Fibroblast of the conjunctiva (primary cell): ENCODE measurements around the gene TRIM52.
"Not testable (repeated sequence)": the region's sequence is repeated elsewhere in the genome, so short reads cannot be mapped to it uniquely, and the experiment has no call there.

ENCODE experiments used
- DNase-seq: peaks from one replicate; pipeline ENCODE4 v3.0.0-alpha.2; 2010; ENCODE audit warnings: low read depth

The TRIM52 gene

DNA sequence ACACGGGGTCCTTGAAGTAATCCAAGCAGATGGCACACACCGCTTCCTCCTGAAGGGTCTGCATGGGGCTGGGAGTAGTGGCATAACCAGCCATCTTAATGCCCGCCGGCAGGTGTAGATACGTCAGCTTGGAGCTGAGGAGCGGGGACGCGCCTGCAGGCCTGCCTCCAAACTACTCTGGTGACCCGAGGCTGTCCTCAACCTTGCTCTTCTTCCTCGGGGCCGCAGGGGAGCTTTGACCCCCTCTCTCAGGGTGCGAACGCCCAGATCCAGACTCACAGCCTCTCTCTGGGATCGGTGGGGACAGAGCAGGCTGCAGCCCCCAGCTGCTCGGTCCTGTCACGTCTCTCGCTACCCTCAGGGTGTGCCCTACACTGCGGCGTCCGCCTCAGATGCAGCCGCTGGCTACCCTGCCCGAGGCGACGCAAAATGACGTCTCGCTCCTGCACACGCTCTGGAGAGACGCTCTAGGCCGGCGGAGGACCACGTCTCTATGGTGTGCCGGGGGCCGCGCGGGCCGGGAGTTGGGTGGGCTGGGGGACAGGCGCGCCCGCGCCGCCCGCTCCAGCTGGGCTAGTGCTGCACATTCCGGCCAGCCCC is at the start of gene TRIM52:
Gene TRIM52 (minus strand): TSS at position 424 of the 600 bp plus-strand sequence. CDS start 330 bp downstream, at position 94.
- DNase-seq: peak; percentile 83

DNA sequence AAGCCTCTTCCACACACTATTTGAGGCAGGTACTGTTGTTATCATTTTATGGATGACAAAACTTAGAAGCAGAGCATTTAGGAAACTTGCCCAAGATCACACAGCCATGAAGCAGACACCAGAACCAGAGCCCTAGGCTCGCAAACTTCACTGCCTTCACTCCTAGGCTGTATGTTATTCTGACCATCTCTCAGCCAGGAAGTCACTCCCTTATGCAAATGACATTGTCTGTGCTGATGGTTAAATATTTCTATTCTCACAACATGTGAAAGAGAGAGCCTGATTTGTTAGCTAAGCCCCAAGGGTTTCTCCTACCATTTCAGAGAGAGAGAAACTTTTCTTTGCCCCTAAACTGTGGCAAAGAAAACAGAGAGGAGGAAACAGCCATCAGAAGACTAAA is 26.4 kb upstream of the TRIM52 start:
- DNase-seq: not testable (repeated sequence)

DNA sequence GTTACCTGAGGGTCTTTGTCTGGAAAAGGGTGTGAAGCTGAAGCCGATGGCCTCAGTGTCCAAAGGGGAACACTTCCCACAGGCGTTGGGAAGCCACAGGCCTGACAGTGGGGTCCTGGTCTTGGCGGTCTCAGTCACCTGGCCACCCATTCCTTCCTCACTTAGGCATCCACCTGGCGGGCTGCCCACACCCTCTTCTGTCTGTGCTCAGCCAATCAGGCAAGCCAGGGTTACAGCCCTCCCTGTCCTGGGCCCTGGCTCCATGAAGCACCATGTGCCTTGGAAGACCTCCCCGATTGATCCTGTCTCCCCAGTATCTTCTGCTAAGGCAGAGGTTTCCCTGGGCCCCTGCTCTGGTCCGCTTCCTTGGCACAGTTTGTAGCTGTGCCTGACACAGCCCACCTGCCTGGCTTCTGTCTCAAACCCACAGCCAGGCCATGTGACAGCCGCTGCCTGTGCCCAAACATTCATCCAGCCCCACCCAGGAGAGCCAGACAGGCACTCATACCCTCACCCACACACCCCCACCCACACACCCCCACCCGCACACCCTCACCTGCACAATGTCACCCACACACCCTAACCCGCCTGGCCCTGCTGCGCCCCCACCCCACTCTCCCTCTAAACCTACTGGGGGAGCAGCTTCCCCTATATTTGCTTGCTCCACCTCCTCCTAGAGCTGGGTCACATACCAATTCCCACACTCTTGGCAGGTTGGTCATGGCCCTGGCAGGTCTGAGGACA is 25.2 kb upstream of the TRIM52 start:
- DNase-seq: not testable (repeated sequence)

- DNase-seq: not testable (repeated sequence)
These were observed 23.2 kb upstream of the TRIM52 start for GRCh38 chr5:181283841-181284755.

DNA sequence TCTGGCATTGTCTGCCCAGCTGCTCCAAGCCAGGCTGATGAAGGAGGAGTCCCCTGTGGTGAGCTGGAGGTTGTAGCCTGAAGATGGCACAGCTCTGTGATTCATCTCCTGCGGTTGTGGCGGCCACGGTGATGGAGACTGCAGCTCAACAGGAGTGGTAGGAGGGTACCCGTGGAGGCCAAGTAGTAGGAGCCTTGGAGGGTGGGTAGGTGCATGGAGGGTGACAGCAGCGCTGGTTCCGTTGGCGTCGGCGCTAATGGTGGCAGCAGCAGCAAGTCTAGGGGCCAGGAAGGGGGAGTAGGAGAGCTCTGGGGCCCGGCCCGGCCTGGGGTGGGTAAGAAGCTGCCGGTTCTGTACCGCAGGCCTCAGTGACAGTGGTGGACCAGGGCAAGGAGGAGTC is 22.4 kb upstream of the TRIM52 start:
- no peak for DNase-seq

GRCh38 chr5:181282874-181283273 is 21.9 kb upstream of the TRIM52 start:
- DNase-seq: no peak

GRCh38 chr5:181282415-181282814 is 21.5 kb upstream of the TRIM52 start:
- not testable (repeated sequence) for DNase-seq

GRCh38 chr5:181281984-181282316 is 21.0 kb upstream of the TRIM52 start:
- no peak for DNase-seq

DNA sequence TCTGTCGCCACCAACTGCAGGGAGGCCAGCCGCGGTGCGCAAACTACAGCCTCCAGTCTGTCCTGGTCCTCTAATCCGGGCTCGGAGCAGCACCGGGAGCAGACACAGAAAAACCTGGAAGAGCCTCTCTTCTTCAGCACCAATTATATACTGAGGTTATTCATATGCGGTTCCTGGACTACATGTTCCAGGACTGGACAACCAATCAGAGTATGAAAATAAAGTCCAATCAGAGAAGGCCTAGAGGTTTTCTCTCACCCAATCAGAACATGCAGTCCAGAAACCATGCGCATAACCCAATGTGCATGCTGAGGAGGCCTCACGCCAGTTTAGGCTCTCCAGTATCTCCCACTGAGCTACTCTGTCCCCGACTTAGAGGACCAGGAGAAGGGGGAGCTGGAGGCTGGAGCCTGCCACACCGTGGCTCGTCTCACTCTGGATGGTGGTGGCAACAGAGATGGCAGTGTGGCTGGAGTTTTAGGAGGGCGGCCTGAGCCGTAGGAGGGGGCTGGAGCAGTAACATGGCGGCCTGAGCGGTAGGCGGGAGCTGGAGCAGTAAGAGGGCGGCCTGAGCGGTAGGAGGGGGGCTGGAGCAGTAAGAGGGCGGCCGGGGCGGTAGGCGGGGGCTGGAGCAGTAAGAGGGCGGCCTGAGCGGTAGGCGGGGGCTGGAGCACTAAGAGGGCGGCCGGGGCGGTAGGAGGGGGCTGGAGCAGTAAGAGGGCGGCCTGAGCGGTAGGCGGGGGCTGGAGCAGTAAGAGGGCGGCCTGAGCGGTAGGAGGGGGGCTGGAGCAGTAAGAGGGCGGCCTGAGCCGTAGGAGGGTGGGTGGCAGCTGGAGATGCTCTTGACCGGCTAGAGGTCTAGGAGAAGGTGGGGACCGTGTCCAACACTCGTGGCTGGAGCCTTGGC is 20.4 kb upstream of the TRIM52 start:
- no peak for DNase-seq

DNA sequence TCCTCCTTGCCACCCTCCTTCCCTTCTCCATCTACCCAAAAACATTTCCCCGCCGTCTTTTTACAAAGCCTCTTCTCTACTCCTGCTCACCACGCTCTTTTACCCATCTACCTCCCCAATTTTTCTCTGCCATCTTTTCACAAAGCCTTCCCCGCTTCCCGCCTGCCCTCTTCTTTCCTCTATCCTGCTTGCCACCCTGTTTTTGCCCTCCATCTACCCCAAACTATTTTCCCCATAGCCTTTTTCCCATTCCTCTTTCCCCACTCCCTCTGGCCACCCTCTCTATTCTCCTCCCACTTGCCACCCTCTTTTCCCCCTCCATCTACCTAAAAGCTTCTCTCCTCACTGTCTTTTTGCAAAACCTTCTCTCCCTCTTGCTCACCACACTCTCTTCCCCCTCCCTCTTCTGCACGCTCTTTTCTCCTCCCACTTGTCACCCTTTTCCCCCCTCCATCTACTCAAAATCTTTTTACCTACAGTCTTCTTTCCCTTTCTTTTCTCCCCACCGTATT is 19.4 kb upstream of the TRIM52 start:
- DNase-seq: no peak

DNA sequence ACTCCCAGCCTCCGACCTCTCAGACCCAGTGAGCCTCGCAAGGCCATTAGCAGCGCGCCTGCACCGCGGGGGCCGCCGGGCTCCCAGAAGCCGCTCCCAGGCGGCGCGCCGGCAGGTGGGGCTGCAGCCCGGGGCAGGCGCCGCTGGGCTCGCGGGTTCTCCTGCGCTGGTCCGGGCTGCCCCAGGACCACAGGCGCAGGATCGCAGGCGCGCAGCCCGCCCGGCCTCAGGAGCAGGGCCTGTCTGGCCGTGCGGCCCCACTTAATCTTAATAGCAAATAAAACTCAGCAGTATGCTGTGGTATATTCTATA is 12.4 kb upstream of the TRIM52 start:
- not testable (repeated sequence) for DNase-seq

GRCh38 chr5:181271081-181271480 is 10.1 kb upstream of the TRIM52 start:
- no peak for DNase-seq

GRCh38 chr5:181267907-181268306 is 7.0 kb upstream of the TRIM52 start:
- DNase-seq: not testable (repeated sequence)

- not testable (repeated sequence) for DNase-seq
These were observed 6.5 kb upstream of the TRIM52 start for GRCh38 chr5:181267291-181267904.

GRCh38 chr5:181265092-181265671 is 4.2 kb upstream of the TRIM52 start:
- no peak for DNase-seq

DNA sequence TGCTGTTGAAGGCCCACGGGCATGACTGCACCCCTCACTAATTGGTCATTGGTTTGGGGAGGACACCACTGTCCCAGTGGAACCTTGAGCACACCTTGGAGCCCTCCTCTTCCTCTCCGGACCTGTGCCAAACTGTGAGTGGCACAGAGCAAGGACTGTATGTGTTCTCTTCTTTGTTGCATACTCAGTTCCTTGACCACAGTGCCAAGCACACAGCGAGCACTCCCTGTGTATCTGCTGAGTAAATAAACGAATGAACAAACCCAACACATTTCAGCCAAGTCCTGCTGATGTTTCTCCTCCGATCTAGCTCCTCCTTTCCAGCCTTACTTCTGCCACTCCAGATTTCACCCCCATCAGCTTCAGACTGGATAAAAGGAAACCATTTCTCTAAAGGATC is 2.7 kb upstream of the TRIM52 start:
- DNase-seq: no peak

DNA sequence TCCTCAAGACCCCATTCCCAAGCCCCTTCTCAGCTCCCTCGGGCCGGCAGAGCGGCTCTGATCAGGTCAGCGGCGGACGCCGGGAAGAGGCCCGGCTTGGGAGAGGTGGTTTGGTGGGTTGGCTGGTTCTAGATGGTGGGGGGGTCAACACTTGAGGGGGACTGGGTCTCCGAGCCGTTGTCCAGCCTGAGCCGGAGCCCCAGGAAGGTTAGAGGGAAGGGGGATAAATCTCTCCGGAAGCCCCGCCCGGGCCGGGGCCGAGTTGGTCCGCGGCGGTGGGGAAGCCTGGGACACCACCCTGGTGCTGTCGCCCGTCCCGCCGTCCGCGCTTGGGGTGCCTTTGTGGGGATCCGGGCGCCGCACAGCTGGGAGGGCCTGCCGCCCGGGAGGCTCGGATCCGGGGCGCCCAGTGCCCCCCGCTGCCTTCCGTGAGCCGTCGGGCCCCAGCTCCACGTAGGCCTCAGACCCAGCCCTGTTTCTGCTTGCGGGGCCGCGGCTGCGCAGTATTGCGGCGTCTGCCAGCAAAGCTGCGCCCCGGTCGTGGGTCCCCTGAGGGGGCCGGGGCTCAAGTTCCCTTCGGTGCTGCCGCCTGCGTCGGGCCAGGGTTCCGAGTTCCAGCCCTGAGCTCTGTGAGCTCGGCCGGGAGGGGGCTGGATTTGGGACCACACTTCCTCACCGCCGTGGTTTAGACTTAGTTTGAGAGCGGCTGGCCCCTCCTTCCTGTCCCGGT is 542 bp upstream of the TRIM52 start:
- DNase-seq: peak; percentile 29

- no peak for DNase-seq
These were observed 796 bp downstream of the TRIM52 start for GRCh38 chr5:181259974-181260719.

DNA sequence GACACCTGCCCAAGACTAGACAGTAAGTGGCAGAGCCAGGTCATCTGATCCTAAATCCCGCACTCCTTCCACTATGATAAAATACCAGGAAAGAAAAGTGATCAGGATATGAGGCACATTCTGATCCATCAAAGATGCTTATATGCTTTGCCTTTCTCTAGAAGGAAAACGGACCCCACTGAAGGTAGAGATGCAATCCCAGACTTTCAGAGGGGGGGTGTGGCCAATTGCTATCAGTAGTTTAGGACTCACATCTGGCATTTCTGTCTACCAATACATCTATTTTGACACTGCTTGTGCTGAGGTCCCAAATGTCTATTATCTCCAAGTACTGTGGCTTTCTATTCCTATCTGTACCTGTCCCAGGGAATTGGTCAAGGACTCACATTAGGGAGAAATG is 1.7 kb downstream of the TRIM52 start:
- no peak for DNase-seq
